ENCODE measurements around the gene KCNN4. TPM values are rescaled to one million over a fixed set of nuclear protein-coding genes. Genes with fewer than 3 reads are reported as not detected.
A peak's percentile ranks its signal among the peaks of the same experiment; 100 is the strongest.

KCNN4 gene
- total RNA-seq, 1 donor, result 7.2 TPM

- DNase-seq (ENCODE audit: insufficient read length, low spot score, missing footprints), result peak; percentile 98
- no peak overlapping the region for H2AFZ ChIP-seq (ENCODE audit: low read length)
- no peaks in the 10 kb centered on the region for H3K27me3 ChIP-seq (ENCODE audit: insufficient read depth, low read length)
- TF ChIP-seq CTCF (IDR thresholded peaks at IDR 0.05; ENCODE audit: extremely low read depth, low read depth, low read length), result no peak
- peak overlapping the region; percentile 49 for H3K27ac ChIP-seq (ENCODE audit: low read depth, low read length)
- H3K4me1 ChIP-seq (ENCODE audit: insufficient read depth, low read length), result peaks cover 32% of the 10 kb centered on the region
- H3K4me2 ChIP-seq (ENCODE audit: insufficient read depth, low read length), result peak overlapping the region; percentile 68
- H3K79me2 ChIP-seq (ENCODE audit: insufficient read depth, low read length), result peaks cover 16% of the 10 kb centered on the region
- no peaks in the 10 kb centered on the region for H3K9me3 ChIP-seq (ENCODE audit: low read depth, low read length)
- no peaks in the 10 kb centered on the region for H4K20me1 ChIP-seq (ENCODE audit: insufficient read depth, low read length)
- H3K36me3 ChIP-seq (ENCODE audit: insufficient read depth, low read length), result no peaks in the 10 kb centered on the region
- no peak overlapping the region for H3K4me3 ChIP-seq (ENCODE audit: insufficient read depth, low read length)
These were observed 3.6 kb upstream of the KCNN4 start for GRCh38 chr19:43784241-43784980.

GRCh38 chr19:43783636-43784035 is 2.9 kb upstream of the KCNN4 start:
- no peaks in the 10 kb centered on the region for H4K20me1 ChIP-seq (ENCODE audit: insufficient read depth, low read length)
- H3K36me3 ChIP-seq (ENCODE audit: insufficient read depth, low read length), result no peaks in the 10 kb centered on the region
- peak; percentile 54 for DNase-seq (ENCODE audit: insufficient read length, low spot score, missing footprints)
- H3K4me2 ChIP-seq (ENCODE audit: insufficient read depth, low read length), result no peak overlapping the region
- no peak overlapping the region for H3K27ac ChIP-seq (ENCODE audit: low read depth, low read length)
- peak overlapping the region; percentile 15 for H2AFZ ChIP-seq (ENCODE audit: low read length)
- no peak for TF ChIP-seq CTCF (IDR thresholded peaks at IDR 0.05; ENCODE audit: extremely low read depth, low read depth, low read length)
- H3K79me2 ChIP-seq (ENCODE audit: insufficient read depth, low read length), result peaks cover 23% of the 10 kb centered on the region
- no peak overlapping the region for H3K4me3 ChIP-seq (ENCODE audit: insufficient read depth, low read length)
- H3K27me3 ChIP-seq (ENCODE audit: insufficient read depth, low read length), result no peaks in the 10 kb centered on the region
- no peaks in the 10 kb centered on the region for H3K9me3 ChIP-seq (ENCODE audit: low read depth, low read length)
- peaks cover 35% of the 10 kb centered on the region for H3K4me1 ChIP-seq (ENCODE audit: insufficient read depth, low read length)

GRCh38 chr19:43782689-43783231 is 2.0 kb upstream of the KCNN4 start:
- H3K27ac ChIP-seq (ENCODE audit: low read depth, low read length), result no peak overlapping the region
- DNase-seq (ENCODE audit: insufficient read length, low spot score, missing footprints), result peak; percentile 71
- no peak overlapping the region for H2AFZ ChIP-seq (ENCODE audit: low read length)
- no peaks in the 10 kb centered on the region for H4K20me1 ChIP-seq (ENCODE audit: insufficient read depth, low read length)
- H3K36me3 ChIP-seq (ENCODE audit: insufficient read depth, low read length), result no peaks in the 10 kb centered on the region
- H3K27me3 ChIP-seq (ENCODE audit: insufficient read depth, low read length), result no peaks in the 10 kb centered on the region
- H3K4me3 ChIP-seq (ENCODE audit: insufficient read depth, low read length), result no peak overlapping the region
- H3K9me3 ChIP-seq (ENCODE audit: low read depth, low read length), result no peaks in the 10 kb centered on the region
- no peak overlapping the region for H3K4me2 ChIP-seq (ENCODE audit: insufficient read depth, low read length)
- no peak for TF ChIP-seq CTCF (IDR thresholded peaks at IDR 0.05; ENCODE audit: extremely low read depth, low read depth, low read length)
- H3K4me1 ChIP-seq (ENCODE audit: insufficient read depth, low read length), result peaks cover 37% of the 10 kb centered on the region
- peaks cover 27% of the 10 kb centered on the region for H3K79me2 ChIP-seq (ENCODE audit: insufficient read depth, low read length)

- no peaks in the 10 kb centered on the region for H4K20me1 ChIP-seq (ENCODE audit: insufficient read depth, low read length)
- H3K27me3 ChIP-seq (ENCODE audit: insufficient read depth, low read length), result no peaks in the 10 kb centered on the region
- H3K4me1 ChIP-seq (ENCODE audit: insufficient read depth, low read length), result peaks cover 41% of the 10 kb centered on the region
- H3K36me3 ChIP-seq (ENCODE audit: insufficient read depth, low read length), result no peaks in the 10 kb centered on the region
- H2AFZ ChIP-seq (ENCODE audit: low read length), result no peak overlapping the region
- peaks cover 27% of the 10 kb centered on the region for H3K79me2 ChIP-seq (ENCODE audit: insufficient read depth, low read length)
- no peak for TF ChIP-seq CTCF (IDR thresholded peaks at IDR 0.05; ENCODE audit: extremely low read depth, low read depth, low read length)
- H3K9me3 ChIP-seq (ENCODE audit: low read depth, low read length), result no peaks in the 10 kb centered on the region
- peak; percentile 36 for DNase-seq (ENCODE audit: insufficient read length, low spot score, missing footprints)
- H3K27ac ChIP-seq (ENCODE audit: low read depth, low read length), result no peak overlapping the region
- no peak overlapping the region for H3K4me3 ChIP-seq (ENCODE audit: insufficient read depth, low read length)
- H3K4me2 ChIP-seq (ENCODE audit: insufficient read depth, low read length), result no peak overlapping the region
These were observed 1.5 kb upstream of the KCNN4 start for GRCh38 chr19:43782311-43782660.

All from osteoblast (primary cell).